HepG2 (cell line): ENCODE results near the gene TRMT1. TPM values are rescaled to one million over a fixed set of nuclear protein-coding genes. Genes with fewer than 3 reads are reported as not detected.

Experiments
- AGO2 ChIP-seq: fragments of 200-400 bp; formaldehyde crosslinking; optimal IDR thresholded peaks from 2 replicates; pipeline ENCODE3; 2017; ENCODE audit warnings: mild to moderate bottlenecking, low read depth, low read length, moderate library complexity
- ARID5B ChIP-seq: IDR thresholded peaks from 2 replicates; pipeline ENCODE4 v1.4.0; 2020; ENCODE audit warnings: mild to moderate bottlenecking, missing genetic modification reagents
- DMTF1 ChIP-seq: sonication (generic); formaldehyde crosslinking; IDR thresholded peaks from 2 replicates; pipeline ENCODE4 v1.4.0; 2020; ENCODE audit warnings: mild to moderate bottlenecking, missing genetic modification reagents
- HBP1 ChIP-seq: IDR thresholded peaks from 2 replicates; pipeline ENCODE4 v1.6.1; 2016; ENCODE audit warnings: low read depth, control low read depth
- YY1 ChIP-seq: IDR thresholded peaks from 2 replicates; pipeline ENCODE4 v1.6.1; 2011; ENCODE audit warnings: low read length, low read depth, moderate library complexity, mild to moderate bottlenecking; ENCODE audit not compliant: insufficient read depth, insufficient replicate concordance
- ZFP1 ChIP-seq: IDR thresholded peaks from 2 replicates; pipeline ENCODE4 v1.6.1; 2016
- ZNF556 ChIP-seq: sonication (generic); formaldehyde crosslinking; IDR thresholded peaks from 2 replicates; pipeline ENCODE4 v1.4.0; 2020; ENCODE audit warnings: mild to moderate bottlenecking, missing genetic modification reagents, borderline replicate concordance
- ZNF75D ChIP-seq: sonication (generic); formaldehyde crosslinking; IDR thresholded peaks from 2 replicates; pipeline ENCODE4 v1.8.1; 2023; ENCODE audit warnings: missing genetic modification reagents, mild to moderate bottlenecking, borderline replicate concordance
- polyA plus RNA-seq, 8 experiments: library from polyadenylated mRNA; depleted of rRNA in 3 of 8; stranded (reverse) in 7 of 8; unstranded in 1 of 8; fragments of >200 nt; fragmentation: Illumina TruSeq in 4 of 8; extraction: Trizol in 4 of 8; gene quantifications; 2 replicates each; pipeline versions ENCODE4 v1.2.1 to v1.2.3, GENCODE V29; 2011 to 2016; ENCODE audit warnings: low read depth in 4 of 8, missing spikeins in 1 of 8, mixed read lengths in 1 of 8; ENCODE audit not compliant: insufficient read depth in 1 of 8
- total RNA-seq, 5 experiments: library from RNA; depleted of rRNA; stranded (reverse); fragments of >200 nt; fragmentation: Illumina TruSeq; extraction: Trizol; gene quantifications; 2 replicates each; pipeline ENCODE4 v1.2.3, GENCODE V29; 2016; ENCODE audit warnings: low read depth in 1 of 5
- TF ChIP-seq, protein P1 (sequence below): sonication (generic); formaldehyde crosslinking; IDR thresholded peaks from 2 replicates; pipeline ENCODE4; 2020; ENCODE audit warnings: missing genetic modification reagents, mild to moderate bottlenecking, borderline replicate concordance

TRMT1 gene
- total and polyA plus RNA-seq, 2 of the 13 experiments (the other 11 are each of a cell fraction or from before 2014, with no cell fraction given): 35.5 to 44.1 TPM

- no peak for TF ChIP-seq DMTF1
- TF ChIP-seq, protein P1, sequence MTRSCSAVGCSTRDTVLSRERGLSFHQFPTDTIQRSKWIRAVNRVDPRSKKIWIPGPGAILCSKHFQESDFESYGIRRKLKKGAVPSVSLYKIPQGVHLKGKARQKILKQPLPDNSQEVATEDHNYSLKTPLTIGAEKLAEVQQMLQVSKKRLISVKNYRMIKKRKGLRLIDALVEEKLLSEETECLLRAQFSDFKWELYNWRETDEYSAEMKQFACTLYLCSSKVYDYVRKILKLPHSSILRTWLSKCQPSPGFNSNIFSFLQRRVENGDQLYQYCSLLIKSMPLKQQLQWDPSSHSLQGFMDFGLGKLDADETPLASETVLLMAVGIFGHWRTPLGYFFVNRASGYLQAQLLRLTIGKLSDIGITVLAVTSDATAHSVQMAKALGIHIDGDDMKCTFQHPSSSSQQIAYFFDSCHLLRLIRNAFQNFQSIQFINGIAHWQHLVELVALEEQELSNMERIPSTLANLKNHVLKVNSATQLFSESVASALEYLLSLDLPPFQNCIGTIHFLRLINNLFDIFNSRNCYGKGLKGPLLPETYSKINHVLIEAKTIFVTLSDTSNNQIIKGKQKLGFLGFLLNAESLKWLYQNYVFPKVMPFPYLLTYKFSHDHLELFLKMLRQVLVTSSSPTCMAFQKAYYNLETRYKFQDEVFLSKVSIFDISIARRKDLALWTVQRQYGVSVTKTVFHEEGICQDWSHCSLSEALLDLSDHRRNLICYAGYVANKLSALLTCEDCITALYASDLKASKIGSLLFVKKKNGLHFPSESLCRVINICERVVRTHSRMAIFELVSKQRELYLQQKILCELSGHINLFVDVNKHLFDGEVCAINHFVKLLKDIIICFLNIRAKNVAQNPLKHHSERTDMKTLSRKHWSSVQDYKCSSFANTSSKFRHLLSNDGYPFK (CRISPR knock-in tag): peak; percentile 88; the same call in 1 of the 2 replicates
- TF ChIP-seq ZNF75D (CRISPR knock-in tag): no peak
- TF ChIP-seq ZFP1 (CRISPR knock-in tag): no peak
- peak; percentile 40; the same call in 1 of the 2 replicates for TF ChIP-seq ARID5B (CRISPR knock-in tag)
- TF ChIP-seq YY1: peak; percentile 99
- TF ChIP-seq HBP1 (CRISPR knock-in tag): peak; percentile 99
- TF ChIP-seq AGO2: no peak
- TF ChIP-seq ZNF556 (CRISPR knock-in tag): peak; percentile 82; the same call in 1 of the 2 replicates
These were observed at the start of gene TRMT1 (continued) for GRCh38 chr19:13116282-13117175.
